HepG2 (cell line): ENCODE data around the gene ITIH1. TPM values are rescaled to one million over a fixed set of nuclear protein-coding genes. Genes with fewer than 3 reads are reported as not detected.

Source experiments
- ATAC-seq: fragments of 200-7000 bp; cut with Tn5 transposase; 3 replicates; pipeline ENCODE4 v1.9.1; 2020; ENCODE audit warnings: mild to moderate bottlenecking, moderate library complexity
- BruUV-seq: library from RNA; stranded (reverse); fragments of 400-500 nt; replicated peaks from 2 replicates; lab custom pipeline; 2021; lab: Mats Ljungman, UMichigan
- CTCF ChIA-PET: fragments of 300-600 bp; formaldehyde crosslinking; extraction: SDS; loops from one replicate; lab custom pipeline; 2021; ENCODE audit warnings: low total read pairs, inconsistent platforms, low intra/inter-chr PET ratio; lab: Yijun Ruan, JAX
- POLR2A ChIA-PET: fragments of 350-600 bp; sonication (Branson Sonifier 250); formaldehyde crosslinking; loops from one replicate; lab custom pipeline; 2020; ENCODE audit warnings: antibody characterized with exemption, inconsistent platforms; lab: Yijun Ruan, JAX
- DNase-seq: peaks from one replicate; pipeline ENCODE4 v3.0.0-alpha.2; 2015; ENCODE audit warnings: low spot score
- FAIRE-seq: peaks from 3 replicates; lab custom pipeline; 2011; peaks lifted over from hg19 to GRCh38; lab: Jason Lieb, UNC
- H2AFZ ChIP-seq: one replicate; pipeline ENCODE4 v1.6.1; 2011; ENCODE audit warnings: low read length, inconsistent platforms
- H3K27ac ChIP-seq: fragments of 300-600 bp; 3 replicates; pipeline ENCODE4 v1.8.0; 2011; ENCODE audit warnings: mixed run types, mild to moderate bottlenecking, mixed read lengths, low read length, inconsistent platforms; ENCODE audit not compliant: insufficient read depth; ENCODE audit errors: extremely low read length
- H3K27me3 ChIP-seq, 2 experiments: fragments of 200-600 bp in 1 of 2; 2 replicates in 1 of 2; 3 replicates in 1 of 2; pipeline versions ENCODE4 v1.6.0 to v1.8.0; 2011; ENCODE audit warnings: low read length in 2 of 2, mild to moderate bottlenecking in 2 of 2, moderate library complexity in 2 of 2, inconsistent platforms in 1 of 2; ENCODE audit not compliant: insufficient read depth in 2 of 2, control insufficient read depth in 1 of 2
- H3K36me3 ChIP-seq, 2 experiments: fragments of 200-600 bp in 1 of 2; replicated peaks in 1 of 2; 2 replicates in 1 of 2; 3 replicates in 1 of 2; pipeline versions ENCODE4 v1.5.1 to v1.8.0; 2011; ENCODE audit warnings: low read length in 2 of 2, inconsistent platforms in 1 of 2; ENCODE audit not compliant: insufficient read depth in 2 of 2, control insufficient read depth in 1 of 2
- H3K4me1 ChIP-seq: 2 replicates; pipeline ENCODE4 v1.5.1; 2012; ENCODE audit warnings: low read length, inconsistent platforms; ENCODE audit not compliant: insufficient read depth
- H3K4me2 ChIP-seq: 2 replicates; pipeline ENCODE4 v1.6.0; 2011; ENCODE audit warnings: low read depth, low read length, inconsistent platforms
- H3K4me3 ChIP-seq, 3 experiments: fragments of 200-600 bp in 1 of 3; sonication (generic), shearing (Covaris generic) in 1 of 3; replicated peaks in 1 of 3; 2 replicates each; pipeline ENCODE4 v1.5.1; 2011 to 2016; ENCODE audit warnings: low read length in 3 of 3, inconsistent platforms in 2 of 3, low read depth in 2 of 3, mild to moderate bottlenecking in 2 of 3, control low read depth in 1 of 3, mixed read lengths in 1 of 3; ENCODE audit not compliant: insufficient read depth in 1 of 3
- H3K79me2 ChIP-seq: one replicate; pipeline ENCODE4 v1.6.1; 2011; ENCODE audit warnings: low read length, inconsistent platforms; ENCODE audit not compliant: insufficient read depth
- H3K9ac ChIP-seq: 2 replicates; pipeline ENCODE4 v1.6.0; 2011; ENCODE audit warnings: mild to moderate bottlenecking, low read depth, low read length, inconsistent platforms; ENCODE audit not compliant: insufficient read depth
- H3K9me3 ChIP-seq: 2 replicates; pipeline ENCODE4 v1.5.1; 2012; ENCODE audit warnings: mild to moderate bottlenecking, low read length
- H4K20me1 ChIP-seq: 2 replicates; pipeline ENCODE4 v1.6.0; 2011; ENCODE audit warnings: inconsistent platforms, mild to moderate bottlenecking, low read length, moderate library complexity; ENCODE audit not compliant: insufficient read depth
- CEBPG ChIP-seq: IDR thresholded peaks from 2 replicates; pipeline ENCODE4 v1.6.1; 2016
- FOXA1 ChIP-seq, 2 experiments: fragments of 450-650 bp in 1 of 2; sonication (generic) in 1 of 2; formaldehyde crosslinking in 1 of 2; IDR thresholded peaks; 2 replicates each; pipeline versions ENCODE4 v1.4.0 to v1.6.1; 2016 to 2020; ENCODE audit warnings: missing genetic modification reagents in 1 of 2
- HNF4A ChIP-seq: sonication (generic); formaldehyde crosslinking; IDR thresholded peaks from 2 replicates; pipeline ENCODE4 v1.4.0; 2020; ENCODE audit warnings: missing genetic modification reagents
- KDM2A ChIP-seq: sonication (generic); formaldehyde crosslinking; IDR thresholded peaks from 2 replicates; pipeline ENCODE4 v1.4.0; 2020; ENCODE audit warnings: low read depth, missing genetic modification reagents, borderline replicate concordance
- NR2F6 ChIP-seq, 2 experiments: IDR thresholded peaks; 2 replicates each; pipeline ENCODE4 v1.6.1; 2016; ENCODE audit warnings: antibody characterized with exemption in 1 of 2, mild to moderate bottlenecking in 1 of 2
- PAWR ChIP-seq: sonication (generic); formaldehyde crosslinking; IDR thresholded peaks from 2 replicates; pipeline ENCODE4 v1.4.0; 2020; ENCODE audit warnings: missing genetic modification reagents, mild to moderate bottlenecking, borderline replicate concordance
- SALL1 ChIP-seq: sonication (generic); formaldehyde crosslinking; IDR thresholded peaks from 2 replicates; pipeline ENCODE4 v1.8.0; 2022; ENCODE audit warnings: mild to moderate bottlenecking, missing genetic modification reagents
- SATB2 ChIP-seq: sonication (generic); formaldehyde crosslinking; IDR thresholded peaks from 2 replicates; pipeline ENCODE4 v1.5.0; 2020; ENCODE audit warnings: missing genetic modification reagents
- TBL1XR1 ChIP-seq: fragments of 150-350 bp; IDR thresholded peaks from 2 replicates; pipeline ENCODE4 v1.6.1; 2014; ENCODE audit warnings: borderline replicate concordance, low read length; ENCODE audit not compliant: partially characterized antibody
- TFE3 ChIP-seq: IDR thresholded peaks from 2 replicates; pipeline ENCODE4 v1.6.1; 2016
- ZBTB42 ChIP-seq: sonication (generic); formaldehyde crosslinking; IDR thresholded peaks from 2 replicates; pipeline ENCODE4 v1.5.0; 2020; ENCODE audit warnings: mild to moderate bottlenecking, missing genetic modification reagents
- ZNF446 ChIP-seq: sonication (generic); formaldehyde crosslinking; IDR thresholded peaks from 2 replicates; pipeline ENCODE4 v1.5.0; 2020; ENCODE audit warnings: mild to moderate bottlenecking, missing genetic modification reagents
- ZNF703 ChIP-seq: sonication (generic); formaldehyde crosslinking; IDR thresholded peaks from 2 replicates; pipeline ENCODE4 v1.5.1; 2020; ENCODE audit warnings: missing genetic modification reagents, mild to moderate bottlenecking, moderate library complexity, borderline replicate concordance
- ZNF784 ChIP-seq: sonication (generic); formaldehyde crosslinking; IDR thresholded peaks from 2 replicates; pipeline ENCODE4 v1.5.1; 2020; ENCODE audit warnings: missing genetic modification reagents, mild to moderate bottlenecking, borderline replicate concordance
- WGBS: methylation state at CpG from one replicate; pipeline ENCODE4 v1.1.6; 2017; ENCODE audit warnings: low lambda C conversion rate; 5-methylcytosine and 5-hydroxymethylcytosine counted together
- in situ Hi-C: cut with HindIII; loops from 2 replicates; pipeline ENCODE4 v1.10.0; 2017; ENCODE audit warnings: low pct_unique_long_range_greater_than_20kb; ENCODE audit not compliant: extremely low pct_ligation_motif_present
- intact Hi-C: fragments of 100-400 bp; cut with micrococcal nuclease; formaldehyde crosslinking; loops from one replicate; pipeline ENCODE4 v1.10.0; 2022; ENCODE audit not compliant: unreplicated experiment
- polyA plus RNA-seq, 8 experiments: library from polyadenylated mRNA; depleted of rRNA in 3 of 8; stranded (reverse) in 7 of 8; unstranded in 1 of 8; fragments of >200 nt; fragmentation: Illumina TruSeq in 4 of 8; extraction: Trizol in 4 of 8; gene quantifications; 2 replicates each; pipeline versions ENCODE4 v1.2.1 to v1.2.3, GENCODE V29; 2011 to 2016; ENCODE audit warnings: low read depth in 4 of 8, missing spikeins in 1 of 8, mixed read lengths in 1 of 8; ENCODE audit not compliant: insufficient read depth in 1 of 8
- total RNA-seq, 5 experiments: library from RNA; depleted of rRNA; stranded (reverse); fragments of >200 nt; fragmentation: Illumina TruSeq; extraction: Trizol; gene quantifications; 2 replicates each; pipeline ENCODE4 v1.2.3, GENCODE V29; 2016; ENCODE audit warnings: low read depth in 1 of 5
- TF ChIP-seq, protein P1 (sequence below): sonication (generic); formaldehyde crosslinking; IDR thresholded peaks from 2 replicates; pipeline ENCODE4 v1.4.0; 2020; ENCODE audit warnings: missing genetic modification reagents

Gene ITIH1
- total and polyA plus RNA-seq, 2 of the 13 experiments (the other 11 are each of a cell fraction or from before 2014, with no cell fraction given) = 12.3 to 19.6 TPM

DNA sequence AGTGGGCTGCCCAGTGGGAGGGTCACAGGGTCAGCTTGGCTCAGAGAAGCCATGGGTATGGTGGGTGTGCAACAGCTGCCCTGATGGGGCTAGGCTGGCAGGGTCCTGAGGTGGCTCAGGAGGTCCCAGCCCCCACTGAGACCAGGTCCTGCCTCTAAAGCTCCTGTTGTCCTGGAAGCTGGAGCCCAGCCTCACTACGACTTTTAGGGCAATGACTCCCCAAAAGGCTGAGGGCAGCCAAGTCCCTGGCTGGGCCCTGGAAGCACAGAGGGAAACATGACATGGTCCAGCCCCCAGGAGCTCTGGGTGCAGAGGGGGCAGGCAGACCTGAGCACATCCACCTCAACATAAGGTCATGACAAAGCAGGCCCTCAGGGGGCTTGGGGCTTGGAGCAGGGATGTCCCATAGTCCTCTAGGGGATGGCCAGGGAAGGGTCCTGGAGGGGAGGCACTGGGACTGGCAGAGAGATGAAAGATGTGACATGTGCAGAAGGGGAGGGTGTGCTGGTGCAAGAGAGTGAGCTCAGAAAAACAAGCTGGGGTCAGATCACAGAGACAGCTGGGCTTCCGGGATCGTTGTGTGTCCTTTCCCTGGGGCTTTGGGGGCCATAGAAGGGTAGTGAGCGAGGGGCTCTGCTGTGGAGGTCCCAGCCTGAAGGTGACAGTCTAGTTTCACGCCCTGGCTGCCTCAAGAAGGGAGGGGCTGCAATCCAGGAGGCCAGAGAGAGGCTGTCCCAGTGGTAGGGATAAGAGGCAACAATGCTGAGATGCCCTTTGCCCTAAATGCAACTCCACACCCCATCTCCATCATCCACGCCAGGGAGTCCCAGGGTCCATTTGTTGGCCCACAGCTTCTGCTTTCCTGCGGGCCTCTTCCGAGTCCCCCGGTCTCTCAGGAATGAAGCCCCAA lies 16.6 kb downstream of the ITIH1 start (continued):
- TF ChIP-seq KDM2A (CRISPR knock-in tag) (0 out of 2 replicates have a peak, but pooled peaks have one; percentile 1), PAWR (CRISPR knock-in tag) (no peak), ZBTB42 (CRISPR knock-in tag) (no peak), TFE3 (no peak), FOXA1 (IDR thresholded peaks at IDR 0.05) (no peak), FOXA1 (CRISPR knock-in tag; IDR thresholded peaks at IDR 0.05) (no peak)

DNA sequence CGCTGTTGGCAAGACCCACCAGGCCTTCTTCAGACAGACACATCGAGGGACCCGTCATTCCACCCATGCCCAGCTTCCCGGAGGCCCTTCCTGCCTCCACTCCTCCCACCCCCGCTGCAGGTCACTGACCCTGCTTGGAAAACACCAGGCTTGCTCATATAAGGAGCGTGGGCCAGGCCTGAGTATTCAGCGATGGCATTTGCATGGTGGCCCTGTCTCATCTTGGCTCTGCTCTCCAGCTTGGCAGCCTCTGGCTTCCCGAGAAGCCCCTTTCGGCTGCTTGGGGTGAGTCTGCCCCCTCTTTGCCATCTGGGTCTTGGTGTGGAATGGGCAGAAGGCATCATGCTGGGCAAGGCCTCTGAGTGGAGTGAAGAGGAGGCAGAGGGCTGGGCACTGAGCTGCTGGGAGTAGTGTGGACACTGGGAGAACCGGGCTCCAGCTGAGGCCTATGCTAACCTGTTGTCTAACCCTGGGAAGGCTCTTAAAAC lies 17.3 kb downstream of the ITIH1 start, which contains the start of gene ITIH3:
TSS of gene ITIH3 (plus strand) at position 185 of the 488 bp plus-strand sequence. CDS start at position 193, 8 bp downstream.
- peak within 1 kb of the TSS; percentile 59 to 76 (median 76) for H3K4me3 ChIP-seq
- POLR2A ChIA-PET = interaction anchor here (0.9 to 10.9 kb wide), 20 partner anchors 11 to 365 kb away, joined by 3 to 466 read pairs (median 4); partner anchors contain the start of genes ITIH1, ITIH4, NEK4 and SPCS1
- no peaks in the 10 kb centered on the region for H3K27me3 ChIP-seq
- peak; percentile 56 for DNase-seq
- H3K4me2 ChIP-seq = peak within 1 kb of the TSS; percentile 93
- H2AFZ ChIP-seq = no peak within 1 kb of the TSS
- intact Hi-C loops = no loop called here
- peak; percentile 70 for ATAC-seq
- CTCF ChIA-PET = no interaction called here
- in situ Hi-C loops = no loop called here
- 0% methylated on average over 7 of the region's 10 CpGs for WGBS
- H3K4me1 ChIP-seq = peaks cover 95% of the 10 kb centered on the region
- H3K27ac ChIP-seq = peak within 1 kb of the TSS; percentile 87
- no peaks in the 10 kb centered on the region for H4K20me1 ChIP-seq
- peaks cover 12 to 24% of the 10 kb centered on the region in 2 experiments; a peak in 3 of 5 replicates for H3K36me3 ChIP-seq
- H3K9me3 ChIP-seq = no peaks in the 10 kb centered on the region
- peak; percentile 4 for FAIRE-seq
- H3K79me2 ChIP-seq = peaks cover 4% of the 10 kb centered on the region
- BruUV-seq = no TSS peak
- peak within 1 kb of the TSS; percentile 75 for H3K9ac ChIP-seq
- TF ChIP-seq TBL1XR1 (peak; percentile 12), ZNF703 (CRISPR knock-in tag) (no peak), NR2F6 (IDR thresholded peaks at IDR 0.05) (peak; percentile 90), NR2F6 (CRISPR knock-in tag; IDR thresholded peaks at IDR 0.05) (peak; percentile 96), SATB2 (CRISPR knock-in tag) (no peak), ZNF446 (CRISPR knock-in tag) (0 out of 2 replicates have a peak, but pooled peaks have one; percentile 52), HNF4A (CRISPR knock-in tag) (peak; percentile 62), ZNF784 (CRISPR knock-in tag) (peak; percentile 35; the same call in 1 of the 2 replicates), CEBPG (no peak), SALL1 (CRISPR knock-in tag) (peak; percentile 34)
- TF ChIP-seq, protein P1, sequence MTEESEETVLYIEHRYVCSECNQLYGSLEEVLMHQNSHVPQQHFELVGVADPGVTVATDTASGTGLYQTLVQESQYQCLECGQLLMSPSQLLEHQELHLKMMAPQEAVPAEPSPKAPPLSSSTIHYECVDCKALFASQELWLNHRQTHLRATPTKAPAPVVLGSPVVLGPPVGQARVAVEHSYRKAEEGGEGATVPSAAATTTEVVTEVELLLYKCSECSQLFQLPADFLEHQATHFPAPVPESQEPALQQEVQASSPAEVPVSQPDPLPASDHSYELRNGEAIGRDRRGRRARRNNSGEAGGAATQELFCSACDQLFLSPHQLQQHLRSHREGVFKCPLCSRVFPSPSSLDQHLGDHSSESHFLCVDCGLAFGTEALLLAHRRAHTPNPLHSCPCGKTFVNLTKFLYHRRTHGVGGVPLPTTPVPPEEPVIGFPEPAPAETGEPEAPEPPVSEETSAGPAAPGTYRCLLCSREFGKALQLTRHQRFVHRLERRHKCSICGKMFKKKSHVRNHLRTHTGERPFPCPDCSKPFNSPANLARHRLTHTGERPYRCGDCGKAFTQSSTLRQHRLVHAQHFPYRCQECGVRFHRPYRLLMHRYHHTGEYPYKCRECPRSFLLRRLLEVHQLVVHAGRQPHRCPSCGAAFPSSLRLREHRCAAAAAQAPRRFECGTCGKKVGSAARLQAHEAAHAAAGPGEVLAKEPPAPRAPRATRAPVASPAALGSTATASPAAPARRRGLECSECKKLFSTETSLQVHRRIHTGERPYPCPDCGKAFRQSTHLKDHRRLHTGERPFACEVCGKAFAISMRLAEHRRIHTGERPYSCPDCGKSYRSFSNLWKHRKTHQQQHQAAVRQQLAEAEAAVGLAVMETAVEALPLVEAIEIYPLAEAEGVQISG (CRISPR knock-in tag) = peak; percentile 73
